Measurements from ENCODE around the gene GPBP1.

- TF ChIP-seq TAF1 (IDR thresholded peaks at IDR 0.05; ENCODE audit: low read depth, low read length) = no peak
- TF ChIP-seq POLR2A (IDR thresholded peaks at IDR 0.05; ENCODE audit: low read depth, low read length) = no peak
Observed at GRCh38 chr5:57277085-57277484, 103.2 kb downstream of the GPBP1 start.

Measured in GM12891 (cell line).